ENCODE data around the gene CELF2.

CELF2 gene

GRCh38 chr10:11263767-11264166 lies 246.1 kb downstream of the CELF2 start:
- no peak for DNase-seq (ENCODE audit: insufficient read length, low spot score)
- no peak for TF ChIP-seq POLR2A (IDR thresholded peaks at IDR 0.05; ENCODE audit: low read depth, low read length)
- no peak for FAIRE-seq

- FAIRE-seq, result no peak
- no peak for DNase-seq (ENCODE audit: insufficient read length, low spot score)
- no peak for TF ChIP-seq POLR2A (IDR thresholded peaks at IDR 0.05; ENCODE audit: low read depth, low read length)
Observed at GRCh38 chr10:11264296-11265048, 246.8 kb downstream of the CELF2 start.

- FAIRE-seq, result no peak
- TF ChIP-seq POLR2A (IDR thresholded peaks at IDR 0.05; ENCODE audit: low read depth, low read length), result no peak
- DNase-seq (ENCODE audit: insufficient read length, low spot score), result no peak
Observed at GRCh38 chr10:11265484-11265883, 247.8 kb downstream of the CELF2 start.

- DNase-seq (ENCODE audit: insufficient read length, low spot score) (no peak), FAIRE-seq (no peak)
- no peak for TF ChIP-seq POLR2A (IDR thresholded peaks at IDR 0.05; ENCODE audit: low read depth, low read length)
Observed at GRCh38 chr10:11266426-11266825, 248.8 kb downstream of the CELF2 start.

GRCh38 chr10:11270135-11270857 lies 252.6 kb downstream of the CELF2 start:
- FAIRE-seq, result no peak
- peak; percentile 44 for DNase-seq (ENCODE audit: insufficient read length, low spot score)
- TF ChIP-seq POLR2A (IDR thresholded peaks at IDR 0.05; ENCODE audit: low read depth, low read length), result no peak

- no peak for FAIRE-seq
- TF ChIP-seq POLR2A (IDR thresholded peaks at IDR 0.05; ENCODE audit: low read depth, low read length), result no peak
- DNase-seq (ENCODE audit: insufficient read length, low spot score), result no peak
Observed at GRCh38 chr10:11270858-11271179, 253.1 kb downstream of the CELF2 start.

- DNase-seq (ENCODE audit: insufficient read length, low spot score) (no peak), FAIRE-seq (no peak)
- no peak for TF ChIP-seq POLR2A (IDR thresholded peaks at IDR 0.05; ENCODE audit: low read depth, low read length)
Observed at GRCh38 chr10:11272915-11273389, 255.3 kb downstream of the CELF2 start.

- TF ChIP-seq POLR2A (IDR thresholded peaks at IDR 0.05; ENCODE audit: low read depth, low read length), result no peak
- no peak for FAIRE-seq
- no peak for DNase-seq (ENCODE audit: insufficient read length, low spot score)
Observed at GRCh38 chr10:11274452-11274851, 256.8 kb downstream of the CELF2 start.

GRCh38 chr10:11275651-11276050 lies 258.0 kb downstream of the CELF2 start:
- DNase-seq (ENCODE audit: insufficient read length, low spot score) (no peak), FAIRE-seq (no peak)
- TF ChIP-seq POLR2A (IDR thresholded peaks at IDR 0.05; ENCODE audit: low read depth, low read length), result no peak

GRCh38 chr10:11276449-11276990 lies 258.8 kb downstream of the CELF2 start:
- FAIRE-seq (no peak), DNase-seq (ENCODE audit: insufficient read length, low spot score) (no peak)
- TF ChIP-seq POLR2A (IDR thresholded peaks at IDR 0.05; ENCODE audit: low read depth, low read length), result no peak

GRCh38 chr10:11279314-11279713 lies 261.6 kb downstream of the CELF2 start:
- DNase-seq (ENCODE audit: insufficient read length, low spot score) (no peak), FAIRE-seq (no peak)
- no peak for TF ChIP-seq POLR2A (IDR thresholded peaks at IDR 0.05; ENCODE audit: low read depth, low read length)

GRCh38 chr10:11280187-11280932 lies 262.7 kb downstream of the CELF2 start:
- TF ChIP-seq POLR2A (IDR thresholded peaks at IDR 0.05; ENCODE audit: low read depth, low read length), result no peak
- no peak for FAIRE-seq
- DNase-seq (ENCODE audit: insufficient read length, low spot score), result no peak

- FAIRE-seq (no peak), DNase-seq (ENCODE audit: insufficient read length, low spot score) (no peak)
- no peak for TF ChIP-seq POLR2A (IDR thresholded peaks at IDR 0.05; ENCODE audit: low read depth, low read length)
Observed at GRCh38 chr10:11282156-11282555, 264.5 kb downstream of the CELF2 start.

- DNase-seq (ENCODE audit: insufficient read length, low spot score), result no peak
- no peak for TF ChIP-seq POLR2A (IDR thresholded peaks at IDR 0.05; ENCODE audit: low read depth, low read length)
- no peak for FAIRE-seq
Observed at GRCh38 chr10:11282661-11283060, 265.0 kb downstream of the CELF2 start.

Data from H54 (cell line).